ENCODE measurements around the gene BCL11B.

BCL11B gene

DNA sequence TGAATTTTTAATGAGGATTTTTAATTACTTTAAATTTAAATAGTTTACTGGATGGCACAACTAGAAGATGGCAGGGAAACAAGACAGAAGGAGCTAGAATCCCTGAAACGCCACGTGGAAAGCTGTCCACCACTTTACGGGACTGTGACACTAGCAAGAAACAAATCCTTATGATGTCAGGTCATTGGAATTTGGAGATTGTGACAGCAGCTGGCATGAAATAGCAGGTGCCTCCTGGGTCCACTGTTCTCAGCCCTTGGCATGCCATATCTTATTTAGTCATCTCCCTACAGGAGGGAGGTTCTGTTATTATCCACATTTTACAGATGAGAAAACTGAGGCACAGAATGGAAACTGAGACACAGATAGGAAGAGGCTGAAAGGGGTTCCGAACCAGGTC, 113.8 kb downstream of the BCL11B start:
- H3K9me3 Mint-ChIP-seq, result peaks cover 2 to 9% of the 10 kb centered on the region in 2 donors
- peaks cover 24% of the 10 kb centered on the region for H3K4me1 Mint-ChIP-seq
- H3K27ac Mint-ChIP-seq, result no peak overlapping the region
- DNase-seq (no peak), ATAC-seq (no peak)
- H3K4me3 Mint-ChIP-seq, result no peak overlapping the region
- no peaks in the 10 kb centered on the region for H3K27me3 Mint-ChIP-seq

DNA sequence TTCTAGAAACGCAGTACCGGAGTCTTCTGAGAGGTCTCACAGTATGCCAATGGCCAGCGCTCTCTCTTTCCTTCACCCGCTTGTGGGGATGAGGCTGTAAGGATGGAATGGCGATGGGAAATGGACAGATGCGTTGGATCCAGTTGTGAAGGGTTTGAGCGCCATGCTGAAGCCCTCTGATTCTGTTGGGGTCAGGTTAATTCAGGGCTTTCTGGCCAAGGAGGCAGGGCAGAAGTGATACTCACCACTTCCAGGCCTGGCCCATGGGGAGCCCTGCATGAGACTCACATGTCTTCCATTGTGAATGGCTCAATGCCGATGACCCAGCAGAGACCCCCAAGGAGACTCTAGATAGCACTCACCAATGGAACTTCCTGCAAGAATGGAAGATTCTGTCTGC, 114.3 kb downstream of the BCL11B start:
- Mint-ChIP-seq H3K4me1 (peaks cover 24% of the 10 kb centered on the region), H3K27ac (no peak overlapping the region), H3K4me3 (no peak overlapping the region), H3K9me3 (peaks cover 0 to 7% of the 10 kb centered on the region in 2 donors), H3K27me3 (no peaks in the 10 kb centered on the region)
- DNase-seq (no peak), ATAC-seq (no peak)

DNA sequence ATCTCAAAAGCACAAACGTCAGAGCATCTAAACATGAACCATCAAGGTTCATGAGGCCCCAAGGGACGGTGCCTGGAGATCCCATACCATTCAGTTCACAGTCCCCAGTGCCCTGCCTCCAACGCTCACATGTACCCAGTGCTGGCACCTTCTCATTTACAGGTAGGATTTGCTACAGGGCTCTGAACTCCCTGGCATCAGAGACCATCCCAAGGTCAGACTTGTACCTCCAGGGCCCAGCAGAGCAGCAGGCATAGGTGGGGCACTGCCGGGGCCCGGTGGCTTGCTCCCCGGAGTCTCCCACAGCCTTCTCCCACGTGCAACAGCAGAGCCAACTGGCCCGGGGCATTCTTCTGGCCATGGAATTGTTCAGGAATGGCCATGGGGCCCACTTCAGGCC, 114.8 kb downstream of the BCL11B start:
- Mint-ChIP-seq H3K4me3 (no peak overlapping the region), H3K9me3 (peaks cover 0 to 7% of the 10 kb centered on the region in 2 donors), H3K27ac (no peak overlapping the region), H3K27me3 (no peaks in the 10 kb centered on the region), H3K4me1 (peaks cover 24% of the 10 kb centered on the region)
- ATAC-seq, result no peak
- no peak for DNase-seq

DNA sequence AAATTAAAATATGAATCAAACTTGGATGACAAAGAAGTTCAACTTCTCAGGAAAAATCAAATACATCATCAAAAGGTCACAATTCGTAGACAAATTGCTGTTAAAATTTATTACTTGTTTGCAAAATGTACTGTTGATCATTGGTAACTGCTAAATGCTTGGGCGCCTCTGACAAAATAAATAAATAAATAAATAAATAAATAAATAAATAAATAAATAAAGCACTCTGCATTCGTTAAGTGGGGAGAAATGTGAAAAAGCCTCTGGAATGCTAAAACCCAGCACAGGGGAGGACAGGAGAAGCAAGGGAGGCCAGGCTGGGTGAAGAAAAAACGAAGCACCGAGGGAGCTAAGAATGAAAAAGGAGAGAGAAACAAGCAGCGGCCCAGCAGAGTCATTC, 115.2 kb downstream of the BCL11B start:
- Mint-ChIP-seq H3K27ac (no peak overlapping the region), H3K9me3 (peaks cover 0 to 6% of the 10 kb centered on the region in 2 donors), H3K27me3 (no peaks in the 10 kb centered on the region), H3K4me1 (peaks cover 24% of the 10 kb centered on the region), H3K4me3 (no peak overlapping the region)
- ATAC-seq (no peak), DNase-seq (no peak)

DNA sequence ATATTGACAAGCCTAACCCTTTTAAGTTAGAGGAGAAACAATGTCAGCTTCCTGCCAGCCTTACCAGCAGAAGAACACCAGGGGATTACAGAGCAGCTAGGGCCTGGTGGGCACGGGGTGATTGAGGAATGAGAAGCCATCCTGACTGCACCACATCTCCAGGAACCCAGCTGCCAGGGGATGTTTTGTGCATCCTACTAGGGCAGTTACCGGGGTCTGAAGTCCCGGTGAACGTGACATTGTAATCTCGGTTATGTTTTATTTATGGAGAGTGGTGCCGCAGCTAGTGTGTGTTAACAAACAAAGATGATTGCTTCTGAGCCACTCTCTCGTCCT, 115.9 kb downstream of the BCL11B start:
- Mint-ChIP-seq H3K4me1 (peaks cover 19% of the 10 kb centered on the region), H3K9me3 (no peaks in the 10 kb centered on the region), H3K4me3 (no peak overlapping the region), H3K27ac (peak overlapping the region in 1 of 2 donors; percentile 83), H3K27me3 (no peaks in the 10 kb centered on the region)
- ATAC-seq (no peak), DNase-seq (no peak)

DNA sequence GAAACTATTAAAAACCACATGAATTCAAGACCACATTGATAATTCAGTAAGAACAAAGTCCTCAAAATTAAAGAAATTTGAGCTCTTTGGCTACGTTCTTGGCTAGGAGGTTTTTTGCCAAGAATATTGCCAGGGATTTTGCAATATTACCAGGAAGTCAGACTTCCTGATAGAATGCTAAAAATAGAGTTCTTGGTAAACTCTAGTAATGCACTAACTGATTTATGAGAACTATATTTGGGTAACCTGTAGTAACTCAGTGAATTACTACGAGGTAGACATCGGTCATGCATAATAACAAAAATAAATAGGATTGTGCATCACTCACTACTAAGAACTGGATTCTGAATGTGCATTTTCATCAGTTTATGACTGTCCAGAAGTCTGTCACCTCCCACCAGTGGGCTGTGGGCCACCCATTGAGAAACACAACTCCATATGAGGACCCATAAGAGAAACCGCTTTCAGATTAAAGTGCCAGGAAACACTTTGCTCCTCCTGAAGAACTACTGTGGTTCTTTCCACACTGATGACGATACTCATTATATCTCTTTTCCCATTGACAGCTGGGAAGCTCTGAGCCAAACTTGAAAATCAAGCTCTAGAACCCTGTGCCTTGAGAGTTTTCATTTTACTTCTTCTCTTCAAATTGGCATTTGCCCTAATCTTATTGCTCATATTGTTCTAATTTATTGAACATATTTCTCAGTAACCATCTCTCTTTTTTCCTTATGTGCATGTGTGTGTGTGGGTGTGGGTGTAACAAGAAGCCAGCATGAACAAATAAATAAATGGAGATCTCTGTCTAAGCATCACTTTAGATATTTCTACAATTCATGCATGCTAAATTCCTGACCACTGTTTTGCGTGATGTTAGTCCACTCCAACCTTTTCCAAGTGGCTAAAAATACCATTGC, 116.6 kb downstream of the BCL11B start:
- Mint-ChIP-seq H3K27me3 (no peaks in the 10 kb centered on the region), H3K4me1 (peaks cover 19% of the 10 kb centered on the region), H3K27ac (peak overlapping the region in 1 of 2 donors; percentile 83), H3K4me3 (no peak overlapping the region), H3K9me3 (no peaks in the 10 kb centered on the region)
- no peak for DNase-seq
- ATAC-seq, result no peak

DNA sequence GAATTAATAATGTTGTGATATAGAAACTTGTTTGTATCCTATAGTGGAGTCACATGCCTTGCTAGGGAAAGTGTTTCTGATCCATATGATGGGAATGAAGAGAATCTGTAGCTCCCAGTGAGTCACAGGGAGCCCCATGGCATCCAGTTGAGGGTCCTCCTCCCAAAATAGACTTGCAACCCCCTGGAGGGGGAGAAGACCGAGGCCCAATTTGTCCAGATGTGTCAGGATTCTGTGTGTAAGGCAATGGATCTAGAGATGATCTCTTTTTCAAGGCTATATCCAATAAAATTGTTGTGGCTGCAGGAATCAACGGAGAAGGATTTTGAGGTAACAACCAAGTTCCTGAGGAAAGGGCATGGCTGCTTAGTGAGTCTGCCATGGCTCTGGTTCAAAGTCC, 121.8 kb downstream of the BCL11B start:
- Mint-ChIP-seq H3K27me3 (no peaks in the 10 kb centered on the region), H3K27ac (no peak overlapping the region), H3K9me3 (no peaks in the 10 kb centered on the region), H3K4me1 (no peaks in the 10 kb centered on the region), H3K4me3 (no peak overlapping the region)
- DNase-seq (no peak), ATAC-seq (no peak)

DNA sequence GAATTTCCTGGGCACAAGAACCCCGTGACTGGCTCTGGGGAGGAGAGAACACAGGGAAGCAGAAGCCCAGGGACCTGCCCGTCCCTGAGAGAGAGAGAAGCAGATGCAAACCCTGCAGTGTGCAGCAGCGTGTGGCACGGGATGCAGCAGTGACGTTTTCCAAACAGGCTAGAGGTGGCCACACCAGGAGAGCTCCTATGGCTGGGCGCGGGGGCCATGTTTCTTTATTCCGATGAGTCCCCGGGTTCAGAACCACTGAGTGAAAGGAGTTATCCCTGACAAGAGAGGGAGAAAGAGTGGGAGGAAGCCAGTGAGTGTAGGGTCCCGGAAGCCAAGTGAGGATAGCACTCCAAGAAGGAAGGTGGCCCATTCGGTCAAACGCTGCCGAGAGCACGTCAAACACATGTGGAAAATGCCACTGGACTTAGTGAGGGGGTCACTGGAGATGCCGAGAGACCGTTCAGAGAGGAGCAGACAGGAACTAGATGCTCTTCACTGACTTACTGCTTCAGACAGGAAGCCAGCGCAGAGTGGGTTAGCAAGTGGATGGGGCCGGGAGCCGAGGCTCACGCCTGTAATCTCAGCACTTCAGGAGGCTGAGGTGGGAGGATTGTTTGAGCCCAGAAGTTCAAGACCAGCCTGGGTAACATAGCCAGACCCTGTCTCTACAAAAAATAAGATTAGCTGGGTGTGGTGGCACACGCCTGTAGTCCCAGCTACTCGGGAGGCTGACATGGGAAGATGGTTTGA, 123.0 kb downstream of the BCL11B start:
- DNase-seq, result no peak
- no peaks in the 10 kb centered on the region for H3K27me3 Mint-ChIP-seq
- no peak overlapping the region for H3K4me3 Mint-ChIP-seq
- H3K9me3 Mint-ChIP-seq, result no peaks in the 10 kb centered on the region
- no peaks in the 10 kb centered on the region for H3K4me1 Mint-ChIP-seq
- ATAC-seq, result no peak
- peak overlapping the region in 1 of 2 donors; percentile 43 for H3K27ac Mint-ChIP-seq

DNA sequence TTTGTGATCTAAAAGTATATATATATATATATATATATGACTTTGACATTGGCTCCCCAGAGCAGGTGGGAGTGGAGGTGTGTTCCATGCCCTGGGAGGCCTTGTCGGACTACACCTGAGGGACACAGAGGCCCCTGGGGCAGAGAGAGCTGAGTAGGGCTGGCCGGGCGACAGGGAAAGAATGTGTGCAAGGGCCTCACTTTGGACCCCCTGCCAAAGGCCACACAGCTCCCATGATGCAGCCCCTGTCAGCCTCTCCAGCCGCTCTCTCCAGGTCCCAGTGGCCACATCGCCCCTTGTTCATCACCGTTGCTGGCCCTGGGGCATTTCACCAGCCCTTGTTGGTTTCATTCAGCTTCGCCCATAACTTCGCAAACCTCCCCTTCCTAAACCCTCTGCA, 123.9 kb downstream of the BCL11B start:
- no peaks in the 10 kb centered on the region for H3K9me3 Mint-ChIP-seq
- H3K4me1 Mint-ChIP-seq, result no peaks in the 10 kb centered on the region
- no peaks in the 10 kb centered on the region for H3K27me3 Mint-ChIP-seq
- ATAC-seq (no peak), DNase-seq (no peak)
- no peak overlapping the region for H3K27ac Mint-ChIP-seq
- no peak overlapping the region for H3K4me3 Mint-ChIP-seq

DNA sequence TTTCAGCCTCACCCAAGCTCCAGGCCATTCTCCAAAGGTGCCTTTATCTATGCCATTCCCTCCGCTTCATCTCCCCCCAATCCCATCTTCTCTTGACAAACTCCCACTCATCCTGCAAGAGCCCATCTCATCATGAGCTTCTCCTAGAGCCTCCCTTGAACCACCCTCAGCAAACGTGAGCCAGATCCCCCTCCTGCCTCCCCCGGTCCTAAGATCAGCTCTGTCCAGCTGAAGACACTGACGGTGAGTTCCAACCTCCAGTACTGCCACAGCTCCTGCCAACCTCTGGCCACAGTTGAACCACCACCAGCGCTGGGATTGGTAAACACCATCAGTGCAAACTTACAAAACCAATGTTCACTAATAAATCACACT, 124.6 kb downstream of the BCL11B start:
- H3K4me3 Mint-ChIP-seq, result no peak overlapping the region
- DNase-seq (no peak), ATAC-seq (no peak)
- no peak overlapping the region for H3K27ac Mint-ChIP-seq
- no peaks in the 10 kb centered on the region for H3K9me3 Mint-ChIP-seq
- H3K4me1 Mint-ChIP-seq, result no peaks in the 10 kb centered on the region
- H3K27me3 Mint-ChIP-seq, result no peaks in the 10 kb centered on the region

DNA sequence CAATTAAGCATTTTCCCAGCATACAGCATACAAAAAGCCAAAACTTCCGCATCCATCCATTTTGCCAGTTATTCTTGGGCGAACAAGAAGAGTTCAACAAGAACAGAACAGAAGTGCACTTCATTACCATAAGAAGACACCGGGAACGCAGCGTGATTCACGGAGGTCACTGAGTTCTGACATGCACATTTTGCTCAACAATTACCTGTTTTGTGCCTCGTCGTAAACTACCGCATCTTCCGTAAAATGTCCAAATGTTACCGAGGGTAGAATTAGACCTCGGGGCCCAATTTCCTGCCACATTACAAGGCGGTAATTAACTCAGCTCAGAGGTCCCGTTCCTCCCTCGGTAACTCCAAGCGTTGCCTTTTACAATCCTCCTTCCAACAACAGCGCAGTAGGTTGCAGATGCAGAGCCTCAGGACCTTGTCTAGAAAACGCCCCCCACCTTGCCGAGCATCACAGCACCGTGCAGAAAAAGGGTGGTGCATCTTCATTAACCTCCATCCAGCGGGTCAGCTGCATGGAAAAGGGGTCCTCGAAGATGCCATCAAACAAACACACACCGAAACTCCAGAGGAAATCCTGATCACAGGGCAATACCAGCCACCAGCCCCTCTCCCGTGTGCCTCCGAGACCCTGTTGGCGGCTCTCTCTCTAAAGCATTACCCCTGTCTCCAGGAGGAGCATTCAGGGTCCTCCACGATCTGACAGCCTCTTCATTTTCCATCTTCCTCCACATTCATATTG, 125.2 kb downstream of the BCL11B start:
- no peak for DNase-seq
- H3K27me3 Mint-ChIP-seq, result no peaks in the 10 kb centered on the region
- H3K4me3 Mint-ChIP-seq, result no peak overlapping the region
- ATAC-seq, result no peak
- H3K4me1 Mint-ChIP-seq, result no peaks in the 10 kb centered on the region
- H3K9me3 Mint-ChIP-seq, result no peaks in the 10 kb centered on the region
- no peak overlapping the region for H3K27ac Mint-ChIP-seq

DNA sequence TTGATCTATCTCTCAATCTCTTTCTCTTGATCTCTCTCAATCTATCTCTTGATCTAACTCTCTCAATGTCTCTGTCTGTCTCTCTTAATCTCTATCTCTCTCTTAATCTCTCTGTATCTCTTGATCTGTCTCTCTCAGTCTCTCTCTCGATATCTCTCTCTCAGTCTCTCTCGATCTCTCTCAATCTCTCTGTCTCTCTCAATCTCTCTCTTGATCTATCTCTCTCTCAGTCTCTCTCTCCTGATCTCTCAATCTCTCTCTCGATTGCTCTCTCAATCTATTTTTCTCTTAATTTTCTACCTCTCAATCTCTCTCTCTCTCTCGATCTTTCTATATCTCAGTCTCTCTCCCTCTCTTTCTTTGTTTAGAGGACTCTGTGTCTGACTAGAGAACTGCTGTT, 126.7 kb downstream of the BCL11B start:
- DNase-seq (no peak), ATAC-seq (no peak)
- Mint-ChIP-seq H3K9me3 (no peaks in the 10 kb centered on the region), H3K4me3 (no peak overlapping the region), H3K4me1 (no peaks in the 10 kb centered on the region), H3K27ac (no peak overlapping the region), H3K27me3 (no peaks in the 10 kb centered on the region)

DNA sequence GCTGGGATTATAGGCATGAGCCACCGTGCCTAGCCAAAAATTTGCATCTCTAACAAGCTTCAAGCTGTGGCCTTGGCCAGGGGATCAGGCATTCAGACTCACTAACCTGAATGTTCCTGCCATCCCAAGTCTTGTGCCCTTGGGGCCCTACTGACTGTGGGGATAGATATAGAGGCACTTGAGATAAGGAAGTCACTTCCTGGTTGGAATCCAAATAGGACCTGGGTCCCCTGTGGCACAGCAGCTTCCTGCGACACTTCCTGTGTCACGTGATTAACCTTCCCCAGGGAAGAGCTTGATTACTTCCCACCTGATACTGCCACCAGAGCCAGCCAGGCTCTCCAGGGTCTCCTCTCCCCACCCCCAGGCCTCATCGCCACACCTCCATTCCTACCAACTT, 128.2 kb downstream of the BCL11B start:
- Mint-ChIP-seq H3K4me3 (no peak overlapping the region), H3K27ac (no peak overlapping the region), H3K4me1 (peaks cover 2% of the 10 kb centered on the region), H3K27me3 (no peaks in the 10 kb centered on the region), H3K9me3 (no peaks in the 10 kb centered on the region)
- no peak for ATAC-seq
- no peak for DNase-seq

DNA sequence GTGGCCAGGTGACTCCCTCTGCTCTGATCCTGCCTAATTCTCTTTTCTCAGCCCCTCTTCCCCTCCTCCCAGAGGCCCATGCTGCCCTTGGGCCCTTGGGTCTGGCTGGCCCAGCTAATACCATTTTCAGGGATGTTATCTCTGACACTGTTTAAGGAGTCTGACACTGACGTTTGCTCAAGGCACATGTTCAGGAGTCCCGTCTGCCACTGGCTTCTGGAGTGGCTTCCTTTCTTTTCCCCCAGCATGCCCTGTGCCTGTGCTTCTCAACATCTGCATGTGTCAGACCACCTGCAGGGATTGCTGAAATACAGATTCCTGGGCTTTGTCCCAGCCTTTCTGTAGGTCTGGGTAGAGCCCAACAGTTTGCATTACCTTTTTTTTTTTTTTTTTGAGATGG, 128.9 kb downstream of the BCL11B start:
- ATAC-seq (no peak), DNase-seq (no peak)
- Mint-ChIP-seq H3K9me3 (no peaks in the 10 kb centered on the region), H3K4me3 (no peak overlapping the region), H3K27ac (no peak overlapping the region), H3K4me1 (peaks cover 9% of the 10 kb centered on the region), H3K27me3 (no peaks in the 10 kb centered on the region)

DNA sequence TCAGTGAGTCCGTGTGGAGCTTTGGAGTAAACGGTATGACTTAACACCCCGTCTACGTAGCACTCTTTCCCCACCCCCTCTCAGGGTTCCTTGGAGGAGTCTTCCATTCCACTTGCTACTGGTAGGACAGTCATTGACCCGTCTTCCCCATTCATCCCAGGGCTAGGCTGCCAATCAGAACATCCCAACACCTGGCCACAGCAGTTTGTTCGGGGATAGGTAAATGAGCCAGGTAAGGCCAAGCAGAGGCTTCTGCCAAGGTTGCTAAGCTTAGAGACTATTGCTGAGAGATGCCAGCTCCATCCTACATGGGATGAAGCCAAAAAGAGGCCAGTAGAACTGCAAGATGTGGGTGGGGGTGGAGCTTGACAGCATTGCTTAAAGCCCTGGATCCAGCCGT, 130.8 kb downstream of the BCL11B start:
- DNase-seq (no peak), ATAC-seq (no peak)
- Mint-ChIP-seq H3K4me3 (no peak overlapping the region), H3K9me3 (no peaks in the 10 kb centered on the region), H3K27me3 (no peaks in the 10 kb centered on the region), H3K4me1 (peaks cover 18% of the 10 kb centered on the region), H3K27ac (no peak overlapping the region)

Measured in stimulated activated naive CD8-positive, alpha-beta T cell treated with anti-CD3 and anti-CD28 coated beads, Interleukin-15, amount 100 ng/mL, for 72 hours (primary cell).